Measurements from ENCODE around the gene SLC35F3.

The SLC35F3 gene

GRCh38 chr1:234371414-234371813 lies 466.9 kb downstream of the SLC35F3 start:
- H3K4me3 ChIP-seq (ENCODE audit: insufficient read depth, low read length, poor library complexity, severe bottlenecking): no peak overlapping the region

GRCh38 chr1:234372011-234372757 lies 467.7 kb downstream of the SLC35F3 start:
- no peaks in the 10 kb centered on the region for H3K9me2 ChIP-seq (replicated peaks; ENCODE audit: insufficient read depth, low read length)
- peak overlapping the region; percentile 77 for H3K4me3 ChIP-seq (ENCODE audit: insufficient read depth, low read length, poor library complexity, severe bottlenecking)
- H3K36me3 ChIP-seq (ENCODE audit: low read length): no peaks in the 10 kb centered on the region
- 0 out of 2 replicates have a peak overlapping the region, but pooled peaks have one; percentile 87 for H3K27ac ChIP-seq (ENCODE audit: low read depth, low read length)
- peaks cover 28% of the 10 kb centered on the region; the same call in 1 of the 2 replicates for H3F3A ChIP-seq (ENCODE audit: insufficient read depth)
- H3K9ac ChIP-seq (ENCODE audit: low read length): peak overlapping the region; percentile 77
- H3K79me2 ChIP-seq (ENCODE audit: insufficient read depth, low read length): peaks cover 35% of the 10 kb centered on the region; the same call in 1 of the 2 replicates
- no peaks in the 10 kb centered on the region for H4K20me1 ChIP-seq (ENCODE audit: low read depth, low read length)
- no peaks in the 10 kb centered on the region for H3K9me3 ChIP-seq (ENCODE audit: insufficient read depth, low read length)
- TF ChIP-seq CTCF (IDR thresholded peaks at IDR 0.05; ENCODE audit: insufficient read depth, low read length, poor library complexity, severe bottlenecking) (no peak), EZH2phosphoT487 (conservative IDR thresholded peaks at IDR 0.05; ENCODE audit: low read length) (no peak)
- H2AFZ ChIP-seq (ENCODE audit: low read depth, low read length, severe bottlenecking): no peak overlapping the region
- H3K27me3 ChIP-seq (ENCODE audit: low read length): no peaks in the 10 kb centered on the region
- peak overlapping the region; percentile 91 for H3K4me2 ChIP-seq (ENCODE audit: low read depth, low read length, poor library complexity, severe bottlenecking)

More at GRCh38 chr1:234371414-234371813, 466.9 kb downstream of the SLC35F3 start:
- Histone ChIP-seq H3K9me3 (ENCODE audit: insufficient read depth, low read length) (no peaks in the 10 kb centered on the region), H3K9me2 (replicated peaks; ENCODE audit: insufficient read depth, low read length) (no peaks in the 10 kb centered on the region), H3K4me2 (ENCODE audit: low read depth, low read length, poor library complexity, severe bottlenecking) (no peak overlapping the region), H3K9ac (ENCODE audit: low read length) (no peak overlapping the region), H3K79me2 (ENCODE audit: insufficient read depth, low read length) (peaks cover 34% of the 10 kb centered on the region; the same call in 1 of the 2 replicates), H3F3A (ENCODE audit: insufficient read depth) (peaks cover 28% of the 10 kb centered on the region; the same call in 1 of the 2 replicates), H4K20me1 (ENCODE audit: low read depth, low read length) (no peaks in the 10 kb centered on the region), H3K27me3 (ENCODE audit: low read length) (no peaks in the 10 kb centered on the region), H2AFZ (ENCODE audit: low read depth, low read length, severe bottlenecking) (no peak overlapping the region), H3K36me3 (ENCODE audit: low read length) (no peaks in the 10 kb centered on the region), H3K27ac (ENCODE audit: low read depth, low read length) (no peak overlapping the region)
- TF ChIP-seq EZH2phosphoT487 (conservative IDR thresholded peaks at IDR 0.05; ENCODE audit: low read length) (no peak), CTCF (IDR thresholded peaks at IDR 0.05; ENCODE audit: insufficient read depth, low read length, poor library complexity, severe bottlenecking) (no peak)

- Histone ChIP-seq H3K79me2 (ENCODE audit: insufficient read depth, low read length) (peaks cover 35% of the 10 kb centered on the region; the same call in 1 of the 2 replicates), H3K36me3 (ENCODE audit: low read length) (no peaks in the 10 kb centered on the region), H3K4me3 (ENCODE audit: insufficient read depth, low read length, poor library complexity, severe bottlenecking) (peak within 1 kb of the TSS; percentile 77)
Measured at GRCh38 chr1:234373064-234373958, 468.8 kb downstream of the SLC35F3 start, which contains the start of gene COA6. Gene COA6, plus strand, starts transcription at chr1:234373456. Its CDS starts 11 bp downstream, at chr1:234373467.

More at GRCh38 chr1:234373064-234373958, 468.8 kb downstream of the SLC35F3 start, which contains the start of gene COA6:
- H3K9me3 ChIP-seq (ENCODE audit: insufficient read depth, low read length): no peaks in the 10 kb centered on the region
- peak within 1 kb of the TSS; percentile 91 for H3K4me2 ChIP-seq (ENCODE audit: low read depth, low read length, poor library complexity, severe bottlenecking)
- no peaks in the 10 kb centered on the region for H4K20me1 ChIP-seq (ENCODE audit: low read depth, low read length)
- H3F3A ChIP-seq (ENCODE audit: insufficient read depth): peaks cover 28% of the 10 kb centered on the region; the same call in 1 of the 2 replicates
- H3K9ac ChIP-seq (ENCODE audit: low read length): peak within 1 kb of the TSS; percentile 77
- peak within 1 kb of the TSS; percentile 78 for H2AFZ ChIP-seq (ENCODE audit: low read depth, low read length, severe bottlenecking)
- H3K27me3 ChIP-seq (ENCODE audit: low read length): no peaks in the 10 kb centered on the region
- no peaks in the 10 kb centered on the region for H3K9me2 ChIP-seq (replicated peaks; ENCODE audit: insufficient read depth, low read length)
- H3K27ac ChIP-seq (ENCODE audit: low read depth, low read length): peak within 1 kb of the TSS; percentile 87
- TF ChIP-seq CTCF (IDR thresholded peaks at IDR 0.05; ENCODE audit: insufficient read depth, low read length, poor library complexity, severe bottlenecking): no peak
- no peak for TF ChIP-seq EZH2phosphoT487 (conservative IDR thresholded peaks at IDR 0.05; ENCODE audit: low read length)
